SK-N-SH treated with all-trans-retinoic acid at 6 μM for 48 hours (cell line): ENCODE measurements around the gene SPEN.

Source experiments
- GLIS3 ChIP-seq: fragments of 250-450 bp; sonication (Bioruptor Pico); IDR thresholded peaks from 2 replicates; pipeline ENCODE4 v1.5.0; 2020; ENCODE audit warnings: mild to moderate bottlenecking, moderate library complexity
- TCF4 ChIP-seq: fragments of 250-450 bp; sonication (Bioruptor Pico); IDR thresholded peaks from 2 replicates; pipeline ENCODE4 v1.8.0; 2021; ENCODE audit warnings: mild to moderate bottlenecking, moderate library complexity, borderline replicate concordance

DNA sequence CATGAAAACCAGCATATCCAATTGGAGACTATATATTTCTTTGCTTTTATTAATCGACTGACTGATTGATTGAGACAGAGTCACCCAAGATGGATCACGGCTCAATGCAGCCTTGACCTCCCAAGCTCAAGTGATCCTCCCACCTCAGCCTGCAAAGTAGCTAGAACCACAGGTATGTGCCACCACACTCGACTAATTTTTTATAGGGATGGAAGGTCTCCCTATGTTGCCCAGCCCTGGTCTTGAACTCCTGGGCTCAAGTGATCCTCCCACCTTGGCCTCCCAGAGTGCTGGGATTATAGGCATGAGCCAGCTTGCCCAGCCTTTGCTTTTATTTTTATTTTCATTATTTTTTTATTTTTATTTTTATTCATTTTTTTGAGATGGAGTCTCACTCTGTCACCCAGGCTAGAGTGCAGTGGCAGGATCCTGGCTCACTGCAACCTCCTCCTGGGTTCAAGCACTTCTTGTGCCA, 5.4 kb downstream of the SPEN start:
- no peak for TF ChIP-seq TCF4 (CRISPR knock-in tag)
- no peak for TF ChIP-seq GLIS3 (CRISPR knock-in tag)
